ENCODE data around the gene CLPTM1L. TPM values are rescaled to one million over a fixed set of nuclear protein-coding genes. Genes with fewer than 3 reads are reported as not detected.
"Not testable (repeated sequence)": the region's sequence is repeated elsewhere in the genome, so short reads cannot be mapped to it uniquely, and the experiment has no call there.

CLPTM1L gene
- total RNA-seq, 4 donors from 2014 or later = 68.8 to 102 (median 84.4) TPM

DNA sequence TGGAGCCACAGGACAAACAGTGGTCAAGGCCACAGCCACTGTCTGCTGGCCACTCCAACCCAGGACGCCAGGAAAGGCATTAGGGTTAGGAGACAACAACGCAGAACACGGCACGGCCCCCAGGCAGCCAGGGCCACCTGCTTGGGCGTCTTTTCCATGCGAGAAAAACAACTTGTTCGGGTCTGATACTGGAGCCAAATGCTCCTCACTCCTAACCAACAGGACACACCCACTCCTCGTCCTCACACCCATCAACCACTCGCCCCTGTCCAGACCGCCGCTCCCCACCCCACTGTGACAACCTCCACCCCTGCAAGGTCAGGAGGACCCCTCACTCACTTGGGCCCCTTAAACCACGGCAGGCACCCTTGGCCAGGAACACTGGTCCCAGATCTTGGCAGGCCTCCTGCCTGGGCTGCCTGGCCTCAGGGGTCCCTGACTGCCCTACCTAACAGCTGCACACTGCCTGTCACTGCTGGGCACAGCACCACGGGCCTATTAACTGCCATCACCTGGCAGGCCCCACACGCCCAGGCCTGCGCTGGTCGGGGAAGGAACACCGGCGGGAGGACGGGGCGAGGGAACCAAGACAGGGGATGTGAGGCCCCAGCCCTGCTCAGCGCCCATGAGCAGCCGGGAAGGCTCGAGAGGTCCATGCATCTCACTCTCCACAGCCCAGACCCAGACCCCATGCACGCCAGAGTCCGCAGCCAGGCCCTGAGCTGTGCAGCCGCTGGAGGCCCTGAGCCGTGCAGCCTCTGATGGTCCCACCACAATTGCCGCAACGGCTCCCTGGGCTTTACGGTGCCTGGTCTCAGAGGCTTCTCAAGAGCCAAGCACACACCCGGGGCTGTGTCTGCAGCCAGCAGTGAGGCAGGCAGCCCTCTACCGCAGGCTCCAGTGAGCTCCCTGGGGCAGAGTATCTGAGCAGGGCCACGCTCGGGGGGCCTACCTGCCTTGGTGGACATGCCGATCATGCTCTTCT is 13.8 kb downstream of the CLPTM1L start:
- TF ChIP-seq POLR2A (IDR thresholded peaks at IDR 0.05) (no peak), EP300 (IDR thresholded peaks at IDR 0.05) (no peak)
- H3K27ac ChIP-seq = peak overlapping the region in 2 of 4 donors; percentile 44 to 77
- WGBS, 2 donors = 89 to 91% methylated on average over 26 to 33 of the region's 35 CpGs

DNA sequence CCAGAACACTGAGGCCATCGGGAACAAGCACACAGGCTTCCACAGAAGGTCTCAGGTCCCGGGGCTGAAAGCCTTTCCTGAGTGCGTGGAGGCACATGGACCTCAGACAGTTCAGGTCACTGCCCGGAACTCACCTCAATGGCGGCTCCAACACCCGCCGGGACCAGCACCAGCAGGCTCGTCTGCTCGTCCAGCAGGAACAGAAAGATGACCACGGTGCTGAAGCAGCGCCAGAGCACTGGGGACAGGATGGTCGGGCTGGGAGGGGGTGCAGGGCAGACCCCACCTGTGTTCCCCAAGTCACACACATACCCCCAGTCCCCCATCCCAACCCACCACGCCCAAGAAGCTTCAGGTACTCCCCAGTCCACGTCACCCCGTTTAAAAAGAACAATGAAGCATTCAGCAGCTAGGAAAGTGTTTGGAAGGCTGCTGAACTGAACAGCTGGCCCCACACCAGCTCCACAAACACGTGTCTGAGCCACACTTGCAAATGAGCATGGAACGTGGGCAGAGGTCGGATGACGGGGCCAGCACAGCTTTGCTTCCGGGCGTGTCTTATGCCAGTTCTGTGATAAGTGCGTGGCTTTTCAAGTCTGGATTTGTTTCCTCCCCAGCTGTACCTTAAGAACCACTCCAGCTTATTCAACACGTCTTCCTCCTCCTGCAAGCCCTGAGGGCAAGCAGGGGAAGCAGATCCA is 14.6 kb downstream of the CLPTM1L start:
- 69 to 73% methylated on average over 19 to 21 of the region's 23 CpGs for WGBS, 2 donors
- peaks cover 0 to 34% (median 0%) of the 10 kb centered on the region in 4 donors for H3K4me1 ChIP-seq
- TF ChIP-seq EP300 (IDR thresholded peaks at IDR 0.05) (no peak), CTCF (IDR thresholded peaks at IDR 0.05) (no peak), POLR2A (IDR thresholded peaks at IDR 0.05) (no peak)
- H3K27me3 ChIP-seq = no peaks in the 10 kb centered on the region
- H3K27ac ChIP-seq = peak overlapping the region in 3 of 4 donors; percentile 44 to 77 (median 60)
- no peak for DNase-seq (ENCODE audit: low spot score in 2 of 2)
- H3K36me3 ChIP-seq = peaks cover 0 to 76% (median 16%) of the 10 kb centered on the region in 3 donors
- no peak overlapping the region for H3K4me3 ChIP-seq
- no peaks in the 10 kb centered on the region for H3K9me3 ChIP-seq

More for the DNA sequence above, 13.8 kb downstream of the CLPTM1L start:
- peaks cover 0 to 76% (median 17%) of the 10 kb centered on the region in 3 donors for H3K36me3 ChIP-seq
- no peaks in the 10 kb centered on the region for H3K27me3 ChIP-seq
- peaks cover 0 to 28% (median 0%) of the 10 kb centered on the region in 4 donors for H3K4me1 ChIP-seq
- H3K4me3 ChIP-seq = no peak overlapping the region
- H3K9me3 ChIP-seq = no peaks in the 10 kb centered on the region
- DNase-seq (ENCODE audit: low spot score in 2 of 2) = no peak

DNA sequence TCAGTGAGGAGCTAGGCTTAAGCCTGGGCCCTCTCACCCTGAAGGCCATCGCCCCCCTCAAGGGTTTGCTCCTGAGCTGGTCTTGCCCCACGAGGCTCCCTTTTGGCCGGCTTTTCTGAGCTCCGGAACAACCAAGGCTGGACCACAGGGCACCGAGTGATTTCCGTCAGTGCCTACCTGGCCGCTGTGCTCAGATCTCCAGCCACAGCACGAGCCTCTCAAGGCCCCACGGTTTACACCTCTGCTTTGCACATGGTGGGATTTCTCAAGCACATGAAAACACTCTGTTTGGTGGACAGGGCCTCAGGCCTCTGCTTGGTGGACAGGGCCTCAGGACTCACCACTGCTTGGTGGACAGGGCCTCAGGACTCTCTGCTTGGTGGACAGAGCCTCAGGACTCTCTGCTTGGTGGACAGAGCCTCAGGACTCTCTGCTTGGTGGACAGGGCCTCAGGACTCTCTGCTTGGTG is 15.8 kb downstream of the CLPTM1L start:
- DNase-seq (ENCODE audit: low spot score in 2 of 2) = no peak
- 93 to 98% methylated on average over 8 to 9 of the region's 9 CpGs for WGBS, 2 donors
- no peaks in the 10 kb centered on the region for H3K9me3 ChIP-seq
- H3K27me3 ChIP-seq = no peaks in the 10 kb centered on the region
- no peak overlapping the region for H3K4me3 ChIP-seq
- peak overlapping the region in 2 of 4 donors; percentile 28 to 44 for H3K27ac ChIP-seq
- no peak for TF ChIP-seq EP300 (IDR thresholded peaks at IDR 0.05)
- H3K4me1 ChIP-seq = peaks cover 0 to 34% (median 0%) of the 10 kb centered on the region in 4 donors
- H3K36me3 ChIP-seq = peaks cover 0 to 76% (median 11%) of the 10 kb centered on the region in 3 donors

DNA sequence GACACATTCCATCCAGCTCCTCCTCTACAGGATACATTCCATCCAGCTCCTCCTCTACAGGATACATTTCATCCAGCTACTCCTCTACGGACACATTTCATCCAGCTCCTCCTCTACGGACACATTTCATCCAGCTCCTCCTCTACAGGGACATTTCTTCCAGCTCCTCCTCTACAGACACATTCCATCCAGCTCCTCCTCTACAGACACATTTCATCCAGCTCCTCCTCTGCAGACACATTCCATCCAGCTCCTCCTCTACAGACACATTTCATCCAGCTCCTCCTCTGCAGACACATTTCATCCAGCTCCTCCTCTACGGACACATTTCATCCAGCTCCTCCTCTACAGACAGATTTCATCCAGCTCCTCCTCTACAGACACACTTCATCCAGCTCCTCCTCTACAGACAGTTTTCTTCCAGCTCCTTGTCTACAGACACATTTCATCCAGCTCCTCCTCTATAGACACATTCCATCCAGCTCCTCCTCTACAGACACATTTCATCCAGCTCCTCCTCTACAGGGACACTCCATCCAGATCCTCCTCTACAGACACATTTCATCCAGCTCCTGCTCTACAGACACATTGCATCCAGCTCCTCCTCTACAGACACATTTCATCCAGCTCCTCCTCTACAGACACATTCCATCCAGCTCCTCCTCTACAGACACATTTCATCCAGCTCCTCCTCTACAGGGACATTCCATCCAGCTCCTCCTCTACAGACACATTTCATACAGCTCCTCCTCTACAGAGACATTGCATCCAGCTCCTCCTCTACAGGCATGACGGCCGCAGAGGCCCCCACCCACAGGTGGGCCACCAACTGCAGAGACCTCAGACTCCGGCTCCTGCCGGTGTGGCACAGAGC is 16.4 kb downstream of the CLPTM1L start:
- H3K27ac ChIP-seq = peak overlapping the region in 2 of 4 donors; percentile 28 to 44
- not testable (repeated sequence) for DNase-seq (ENCODE audit: low spot score in 2 of 2); H3K27me3 ChIP-seq; H3K9me3 ChIP-seq; H3K4me3 ChIP-seq
- 72 to 79% methylated on average over 7 of the region's 7 CpGs for WGBS, 2 donors
- H3K36me3 ChIP-seq = peaks cover 0 to 76% (median 13%) of the 10 kb centered on the region in 3 donors
- peaks cover 0 to 34% (median 0%) of the 10 kb centered on the region in 4 donors for H3K4me1 ChIP-seq

DNA sequence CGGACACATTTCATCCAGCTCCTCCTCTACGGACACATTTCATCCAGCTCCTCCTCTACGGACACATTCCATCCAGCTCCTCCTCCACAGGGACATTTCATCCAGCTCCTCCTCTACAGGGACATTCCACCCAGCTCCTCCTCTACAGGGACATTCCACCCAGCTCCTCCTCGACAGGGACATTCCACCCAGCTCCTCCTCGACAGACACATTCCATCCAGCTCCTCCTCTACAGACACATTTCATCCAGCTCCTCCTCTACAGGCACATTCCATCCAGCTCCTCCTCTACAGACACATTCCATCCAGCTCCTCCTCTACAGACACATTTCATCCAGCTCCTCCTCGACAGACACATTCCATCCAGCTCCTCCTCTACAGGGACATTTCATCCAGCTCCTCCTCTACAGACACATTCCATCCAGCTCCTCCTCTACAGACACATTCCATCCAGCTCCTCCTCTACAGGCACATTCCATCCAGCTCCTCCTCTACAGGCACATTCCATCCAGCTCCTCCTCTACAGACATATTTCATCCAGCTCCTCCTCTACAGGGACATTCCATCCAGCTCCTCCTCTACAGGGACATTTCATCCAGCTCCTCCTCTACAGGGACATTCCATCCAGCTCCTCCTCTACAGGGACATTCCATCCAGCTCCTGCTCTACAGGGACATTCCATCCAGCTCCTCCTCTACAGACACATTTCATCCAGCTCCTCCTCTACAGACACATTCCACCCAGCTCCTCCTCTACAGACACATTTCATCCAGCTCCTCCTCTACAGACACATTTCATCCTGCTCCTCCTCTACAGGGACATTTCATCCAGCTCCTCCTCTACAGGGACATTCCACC is 17.8 kb downstream of the CLPTM1L start:
- 28 to 46% methylated on average over 6 of the region's 6 CpGs for WGBS, 2 donors
- Histone ChIP-seq H3K27ac (peak overlapping the region in 3 of 4 donors; percentile 22 to 72 (median 44)), H3K4me1 (peaks cover 0 to 34% (median 0%) of the 10 kb centered on the region in 4 donors), H3K36me3 (peaks cover 0 to 80% (median 20%) of the 10 kb centered on the region in 3 donors)
- H3K27me3 ChIP-seq; H3K9me3 ChIP-seq; DNase-seq (ENCODE audit: low spot score in 2 of 2); H3K4me3 ChIP-seq: not testable (repeated sequence)

DNA sequence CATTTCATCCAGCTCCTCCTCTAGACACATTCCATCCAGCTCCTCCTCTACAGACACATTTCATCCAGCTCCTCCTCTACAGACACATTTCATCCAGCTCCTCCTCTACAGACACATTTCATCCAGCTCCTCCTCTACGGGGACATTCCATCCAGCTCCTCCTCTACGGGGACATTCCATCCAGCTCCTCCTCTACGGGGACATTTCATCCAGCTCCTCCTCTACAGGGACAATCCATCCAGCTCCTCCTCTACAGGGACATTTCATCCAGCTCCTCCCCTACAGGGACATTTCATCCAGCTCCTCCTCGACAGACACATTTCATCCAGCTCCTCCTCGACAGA is 18.4 kb downstream of the CLPTM1L start:
- 51 to 65% methylated on average over 5 of the region's 5 CpGs for WGBS, 2 donors
- Histone ChIP-seq H3K4me1 (peaks cover 0 to 34% (median 0%) of the 10 kb centered on the region in 4 donors), H3K36me3 (peaks cover 0 to 80% (median 22%) of the 10 kb centered on the region in 3 donors), H3K27ac (peak overlapping the region in 3 of 4 donors; percentile 22 to 72 (median 44))
- H3K4me3 ChIP-seq; DNase-seq (ENCODE audit: low spot score in 2 of 2); H3K9me3 ChIP-seq; H3K27me3 ChIP-seq: not testable (repeated sequence)

All from tibial nerve (tissue), 4 donors.